Thoracic aorta (tissue), 2 donors: ENCODE results near the gene RABEP2. TPM values are rescaled to one million over a fixed set of nuclear protein-coding genes. Genes with fewer than 3 reads are reported as not detected.

Experiments used
- ATAC-seq: fragments of 150-250 bp; one replicate; pipeline ENCODE4 v1.8.0; 2017; ENCODE audit warnings: low read depth; ENCODE audit not compliant: insufficient number of reproducible peaks, low FRiP score
- DNase-seq: peaks from one replicate; pipeline ENCODE4 v3.0.0-alpha.2; 2020; ENCODE audit warnings: low spot score
- H3K27ac ChIP-seq, 2 donors: fragments of 200-600 bp; sonication (generic); 1 replicate in 1 of 2; 2 replicates in 1 of 2; pipeline ENCODE4 v1.5.1; 2016; ENCODE audit warnings: mild to moderate bottlenecking in 2 of 2, moderate library complexity in 2 of 2
- H3K27me3 ChIP-seq: fragments of 200-600 bp; sonication (generic); replicated peaks from 2 replicates; pipeline ENCODE4 v1.6.0; 2016; ENCODE audit warnings: mild to moderate bottlenecking; ENCODE audit not compliant: insufficient read depth
- H3K36me3 ChIP-seq: fragments of 200-600 bp; sonication (generic); one replicate; pipeline ENCODE4 v1.5.1; 2016
- H3K4me1 ChIP-seq, 2 donors: fragments of 200-600 bp; sonication (generic); 1 replicate in 1 of 2; 2 replicates in 1 of 2; pipeline versions ENCODE4 v1.5.1 to v1.6.0; 2016; ENCODE audit warnings: low read depth in 2 of 2, mild to moderate bottlenecking in 1 of 2; ENCODE audit not compliant: control insufficient read depth in 1 of 2
- H3K4me3 ChIP-seq: fragments of 200-600 bp; sonication (generic); 2 replicates; pipeline ENCODE4 v1.5.1; 2016; ENCODE audit warnings: mild to moderate bottlenecking
- H3K9me3 ChIP-seq: fragments of 200-600 bp; sonication (generic); 2 replicates; pipeline ENCODE4 v1.5.1; 2016
- total RNA-seq, 2 donors: library from RNA; depleted of rRNA; stranded (reverse); fragments of >200 nt; gene quantifications; one replicate each; pipeline versions ENCODE4 v1.1.0 to v1.2.3, GENCODE V29; 2016
- TF ChIP-seq, protein P1 (sequence below): fragments of 200-600 bp; sonication (generic); IDR thresholded peaks from one replicate; pipeline ENCODE4 v1.5.1; 2019; ENCODE audit warnings: antibody characterized with exemption

Gene RABEP2
- total RNA-seq, 2 donors from 2014 or later = 18.3 to 62.0 TPM

DNA sequence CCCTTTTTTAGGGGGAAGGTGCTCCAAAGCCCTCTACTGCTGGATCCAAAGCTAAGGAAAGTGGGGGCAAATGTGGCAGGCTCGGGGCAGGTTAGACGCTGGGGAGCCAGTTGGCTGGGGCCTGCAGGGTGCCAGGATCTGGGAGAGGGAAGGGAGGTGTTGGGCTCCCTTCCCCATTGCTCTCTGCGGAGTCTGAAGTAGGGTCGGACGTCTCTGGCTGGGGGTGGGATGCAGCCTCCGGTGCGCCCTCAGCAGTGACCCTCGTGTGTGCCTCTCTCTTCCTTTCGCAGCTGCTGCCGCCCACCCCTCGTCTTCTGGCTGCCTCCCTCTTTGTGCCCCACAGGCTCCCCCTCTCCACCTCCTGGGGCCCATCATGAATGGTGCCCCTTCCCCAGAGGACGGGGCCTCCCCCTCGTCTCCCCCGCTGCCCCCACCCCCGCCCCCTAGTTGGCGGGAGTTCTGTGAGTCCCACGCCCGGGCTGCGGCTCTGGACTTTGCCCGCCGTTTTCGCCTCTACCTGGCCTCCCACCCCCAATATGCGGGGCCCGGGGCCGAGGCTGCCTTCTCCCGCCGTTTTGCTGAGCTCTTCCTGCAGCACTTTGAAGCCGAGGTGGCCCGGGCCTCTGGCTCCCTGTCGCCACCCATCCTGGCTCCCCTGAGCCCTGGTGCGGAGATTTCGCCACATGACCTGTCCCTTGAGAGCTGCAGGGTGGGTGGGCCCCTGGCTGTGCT, 59.1 kb downstream of the RABEP2 start:
- DNase-seq (no peak), ATAC-seq (no peak)
- H3K4me1 ChIP-seq = peaks cover 10 to 25% of the 10 kb centered on the region in 2 donors
- TF ChIP-seq, protein P1, sequence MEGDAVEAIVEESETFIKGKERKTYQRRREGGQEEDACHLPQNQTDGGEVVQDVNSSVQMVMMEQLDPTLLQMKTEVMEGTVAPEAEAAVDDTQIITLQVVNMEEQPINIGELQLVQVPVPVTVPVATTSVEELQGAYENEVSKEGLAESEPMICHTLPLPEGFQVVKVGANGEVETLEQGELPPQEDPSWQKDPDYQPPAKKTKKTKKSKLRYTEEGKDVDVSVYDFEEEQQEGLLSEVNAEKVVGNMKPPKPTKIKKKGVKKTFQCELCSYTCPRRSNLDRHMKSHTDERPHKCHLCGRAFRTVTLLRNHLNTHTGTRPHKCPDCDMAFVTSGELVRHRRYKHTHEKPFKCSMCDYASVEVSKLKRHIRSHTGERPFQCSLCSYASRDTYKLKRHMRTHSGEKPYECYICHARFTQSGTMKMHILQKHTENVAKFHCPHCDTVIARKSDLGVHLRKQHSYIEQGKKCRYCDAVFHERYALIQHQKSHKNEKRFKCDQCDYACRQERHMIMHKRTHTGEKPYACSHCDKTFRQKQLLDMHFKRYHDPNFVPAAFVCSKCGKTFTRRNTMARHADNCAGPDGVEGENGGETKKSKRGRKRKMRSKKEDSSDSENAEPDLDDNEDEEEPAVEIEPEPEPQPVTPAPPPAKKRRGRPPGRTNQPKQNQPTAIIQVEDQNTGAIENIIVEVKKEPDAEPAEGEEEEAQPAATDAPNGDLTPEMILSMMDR = no peak
- no peaks in the 10 kb centered on the region for H3K27me3 ChIP-seq
- H3K9me3 ChIP-seq = no peaks in the 10 kb centered on the region
- H3K36me3 ChIP-seq = peaks cover 23% of the 10 kb centered on the region
- H3K4me3 ChIP-seq = no peak overlapping the region
- no peak overlapping the region for H3K27ac ChIP-seq

- Histone ChIP-seq H3K27me3 (no peaks in the 10 kb centered on the region), H3K4me1 (peaks cover 10 to 25% of the 10 kb centered on the region in 2 donors), H3K27ac (no peak overlapping the region), H3K36me3 (peaks cover 18% of the 10 kb centered on the region), H3K4me3 (peak overlapping the region; percentile 99), H3K9me3 (no peaks in the 10 kb centered on the region)
- DNase-seq = no peak
- TF ChIP-seq, protein P1 = no peak
- ATAC-seq = no peak
Measured at GRCh38 chr16:28865001-28865688, 59.9 kb downstream of the RABEP2 start.

GRCh38 chr16:28863929-28864793, 60.9 kb downstream of the RABEP2 start:
- ATAC-seq (no peak), DNase-seq (no peak)
- Histone ChIP-seq H3K27me3 (no peaks in the 10 kb centered on the region), H3K9me3 (no peaks in the 10 kb centered on the region), H3K27ac (peak overlapping the region; percentile 91 to 96), H3K4me3 (peak overlapping the region; percentile 99), H3K4me1 (peaks cover 10 to 25% of the 10 kb centered on the region in 2 donors), H3K36me3 (peaks cover 8% of the 10 kb centered on the region)
- TF ChIP-seq, protein P1 = no peak

DNA sequence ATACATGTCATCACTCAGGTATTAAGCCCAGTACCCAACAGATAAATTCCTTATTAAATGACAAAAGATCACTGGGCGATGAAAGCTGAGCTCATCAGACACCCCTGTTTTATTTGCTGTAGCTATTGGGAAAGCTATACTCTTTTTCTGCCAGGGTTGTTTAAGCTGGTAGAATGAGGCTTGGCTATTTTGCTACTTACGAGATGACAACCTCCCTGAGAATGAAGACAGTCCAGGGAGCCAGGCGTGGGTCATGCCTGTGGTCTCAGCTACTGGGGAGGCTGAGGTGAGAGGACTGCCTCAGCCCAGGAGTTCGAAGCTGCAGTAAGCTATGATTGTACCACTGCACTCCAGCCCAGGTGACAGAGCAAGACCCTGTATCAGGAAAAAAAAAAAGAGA, 65.7 kb downstream of the RABEP2 start:
- Histone ChIP-seq H3K4me1 (peaks cover 3 to 11% of the 10 kb centered on the region in 2 donors), H3K27ac (no peak overlapping the region), H3K27me3 (no peaks in the 10 kb centered on the region), H3K9me3 (no peaks in the 10 kb centered on the region), H3K36me3 (no peaks in the 10 kb centered on the region), H3K4me3 (no peak overlapping the region)
- DNase-seq (no peak), ATAC-seq (no peak)
- TF ChIP-seq, protein P1 = no peak

DNA sequence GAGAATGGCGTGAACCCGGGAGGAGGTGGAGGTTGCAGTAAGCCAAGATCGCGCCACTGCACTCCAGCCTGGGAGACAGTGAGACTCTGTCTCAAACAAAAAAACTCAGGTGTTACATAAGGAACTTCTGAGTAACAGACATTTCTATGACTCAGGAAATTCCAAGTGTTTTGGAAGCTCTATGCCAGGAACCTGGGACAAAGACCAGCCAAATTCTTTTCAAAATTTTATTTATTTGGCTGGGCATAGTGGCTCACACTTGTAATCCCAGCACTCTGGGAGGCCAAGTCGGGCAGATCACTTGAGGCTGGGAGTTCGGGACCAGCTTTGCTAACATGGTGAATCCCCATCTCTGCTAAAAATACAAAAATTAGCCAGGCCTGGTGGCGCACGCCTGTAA, 66.6 kb downstream of the RABEP2 start:
- no peak for ATAC-seq

More for the DNA sequence above, 66.6 kb downstream of the RABEP2 start:
- TF ChIP-seq, protein P1 = no peak
- H3K9me3 ChIP-seq = no peaks in the 10 kb centered on the region
- no peak overlapping the region for H3K27ac ChIP-seq
- H3K4me3 ChIP-seq = no peak overlapping the region
- DNase-seq = no peak
- H3K36me3 ChIP-seq = no peaks in the 10 kb centered on the region
- H3K27me3 ChIP-seq = no peaks in the 10 kb centered on the region
- peaks cover 3 to 8% of the 10 kb centered on the region in 2 donors for H3K4me1 ChIP-seq
